Measurements from ENCODE around the gene GSDME. TPM values are rescaled to one million over a fixed set of nuclear protein-coding genes. Genes with fewer than 3 reads are reported as not detected.

GSDME gene
- total RNA-seq, 2 experiments from 2014 or later: 4.7 TPM

Other genes with a start within 250 kb of the GSDME start
- gene PALS2, start 184.0 kb downstream of the GSDME start, total RNA-seq: 10 to 100 TPM; 21.0 to 22.9 TPM
- gene OSBPL3, start 222.7 kb upstream of the GSDME start, total RNA-seq: 10 to 100 TPM; 41.2 to 45.1 TPM